Activated CD4-positive, alpha-beta T cell treated with anti-CD3 and anti-CD28 coated beads, Interleukin-2, Interleukin-4, amounts not matched to agents 100 ng/mL and 50 ng/mL, durations not matched to agents 16 hours and 8 hours (primary cell): ENCODE data around the gene FAM234A.
"Not testable (repeated sequence)": the region's sequence is repeated elsewhere in the genome, so short reads cannot be mapped to it uniquely, and the experiment has no call there.

Experiments used
- DNase-seq: peaks from one replicate; pipeline ENCODE4 v3.0.0-alpha.2; 2020; ENCODE audit warnings: low spot score

FAM234A gene

DNA sequence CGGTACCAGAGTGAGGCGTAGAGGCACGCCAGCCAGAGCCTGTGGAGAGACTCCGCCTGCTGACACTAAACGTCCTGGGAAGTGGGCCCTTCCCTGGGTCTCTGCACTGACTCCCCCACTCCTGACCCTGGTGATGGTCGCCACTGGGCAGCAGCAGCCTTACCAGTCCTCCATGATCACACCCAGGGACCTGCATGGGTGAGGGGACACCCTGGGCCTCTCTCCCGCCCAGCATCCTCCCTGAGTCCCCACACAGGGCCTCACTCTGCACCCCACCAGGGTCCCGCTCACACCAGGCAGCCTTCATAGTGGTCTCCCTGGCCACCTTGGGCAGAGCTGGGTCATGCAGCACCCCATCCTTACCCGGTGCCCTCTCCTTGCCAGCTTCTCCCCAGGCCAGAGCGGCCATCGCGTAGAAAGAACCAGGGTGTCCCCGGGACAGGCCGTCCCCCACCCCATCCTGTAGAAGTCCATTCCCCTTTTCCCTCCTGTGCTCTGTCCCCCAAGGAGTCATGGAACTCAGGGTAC lies 30.4 kb downstream of the FAM234A start:
- no peak for DNase-seq

DNA sequence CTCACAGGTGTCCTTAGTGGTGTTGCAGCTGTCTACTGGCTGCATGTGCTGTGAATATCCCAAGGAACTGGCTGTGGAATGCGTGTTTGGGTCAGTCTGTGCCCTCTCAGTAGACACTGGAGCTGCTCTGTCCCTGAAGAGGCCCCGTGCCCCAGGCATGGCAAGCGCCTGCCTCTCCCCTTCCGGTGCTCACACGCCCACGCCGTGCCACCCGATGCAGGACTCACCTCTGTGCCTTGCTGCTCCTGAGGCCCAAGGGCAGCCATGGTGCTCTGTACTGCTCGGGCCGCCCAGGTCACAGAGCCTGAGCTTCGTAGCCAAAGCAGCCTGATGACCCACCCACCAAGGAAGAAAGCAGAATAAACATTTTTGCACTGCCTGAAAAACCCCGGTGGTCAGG lies 31.1 kb downstream of the FAM234A start:
- DNase-seq, result no peak

DNA sequence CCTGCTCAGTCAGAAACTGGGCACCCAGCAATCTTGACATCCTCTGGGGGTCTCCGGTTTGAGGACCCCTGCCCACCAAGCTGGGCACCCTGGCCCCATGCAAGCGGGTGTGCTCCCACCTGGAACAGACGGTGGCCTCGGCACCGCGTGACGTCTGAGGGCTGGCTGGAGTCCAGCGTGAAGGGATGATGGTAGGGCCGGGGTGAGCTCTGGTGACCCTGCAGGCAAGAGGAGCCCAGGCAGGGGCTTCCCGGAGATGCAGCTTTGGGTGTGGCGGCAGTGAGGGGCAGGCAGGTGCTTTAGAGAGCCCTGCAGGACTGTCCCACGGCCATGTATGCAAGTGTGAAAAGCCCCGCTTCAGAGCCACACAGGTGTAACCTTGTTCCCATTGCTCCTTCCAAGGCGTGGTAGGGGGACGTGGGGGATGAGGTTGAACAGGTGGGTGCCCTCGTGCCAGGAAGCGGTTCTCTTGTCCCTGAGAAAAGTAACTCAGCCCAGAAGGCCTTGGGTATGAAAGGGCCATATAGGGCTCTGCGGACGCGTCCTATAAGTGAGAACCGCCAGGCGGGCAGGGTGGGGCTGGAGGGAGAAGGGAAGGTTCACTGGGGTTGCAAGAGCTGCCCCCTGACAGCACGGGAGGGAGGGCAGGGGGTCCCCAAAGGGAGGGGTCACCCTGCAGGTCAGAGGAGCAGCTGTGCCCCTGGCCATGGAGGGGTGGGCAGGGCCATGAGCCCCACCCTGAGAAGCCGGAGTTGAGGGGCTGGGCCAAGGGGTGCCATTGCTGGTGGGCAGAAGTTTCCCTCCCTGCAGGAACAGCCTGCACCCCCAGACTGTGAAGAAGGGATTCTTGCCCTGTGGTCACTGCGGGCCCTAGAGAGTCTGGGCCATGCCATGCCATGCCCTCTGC lies 31.9 kb downstream of the FAM234A start:
- no peak for DNase-seq

DNA sequence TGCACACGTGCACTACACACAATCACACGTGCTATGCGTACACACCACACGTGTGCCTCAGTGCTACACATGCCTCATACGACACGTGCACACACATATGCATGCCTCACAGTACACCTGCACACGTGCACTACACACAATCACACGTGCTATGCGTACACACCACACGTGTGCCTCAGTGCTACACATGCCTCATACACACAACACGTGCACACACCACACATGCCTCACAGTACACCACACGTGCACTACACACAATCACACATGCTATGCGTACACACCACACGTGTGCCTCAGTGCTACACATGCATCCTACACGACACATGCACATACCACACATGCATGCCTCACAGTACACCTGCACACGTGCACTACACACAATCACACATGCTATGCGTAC lies 32.9 kb downstream of the FAM234A start:
- not testable (repeated sequence) for DNase-seq

DNA sequence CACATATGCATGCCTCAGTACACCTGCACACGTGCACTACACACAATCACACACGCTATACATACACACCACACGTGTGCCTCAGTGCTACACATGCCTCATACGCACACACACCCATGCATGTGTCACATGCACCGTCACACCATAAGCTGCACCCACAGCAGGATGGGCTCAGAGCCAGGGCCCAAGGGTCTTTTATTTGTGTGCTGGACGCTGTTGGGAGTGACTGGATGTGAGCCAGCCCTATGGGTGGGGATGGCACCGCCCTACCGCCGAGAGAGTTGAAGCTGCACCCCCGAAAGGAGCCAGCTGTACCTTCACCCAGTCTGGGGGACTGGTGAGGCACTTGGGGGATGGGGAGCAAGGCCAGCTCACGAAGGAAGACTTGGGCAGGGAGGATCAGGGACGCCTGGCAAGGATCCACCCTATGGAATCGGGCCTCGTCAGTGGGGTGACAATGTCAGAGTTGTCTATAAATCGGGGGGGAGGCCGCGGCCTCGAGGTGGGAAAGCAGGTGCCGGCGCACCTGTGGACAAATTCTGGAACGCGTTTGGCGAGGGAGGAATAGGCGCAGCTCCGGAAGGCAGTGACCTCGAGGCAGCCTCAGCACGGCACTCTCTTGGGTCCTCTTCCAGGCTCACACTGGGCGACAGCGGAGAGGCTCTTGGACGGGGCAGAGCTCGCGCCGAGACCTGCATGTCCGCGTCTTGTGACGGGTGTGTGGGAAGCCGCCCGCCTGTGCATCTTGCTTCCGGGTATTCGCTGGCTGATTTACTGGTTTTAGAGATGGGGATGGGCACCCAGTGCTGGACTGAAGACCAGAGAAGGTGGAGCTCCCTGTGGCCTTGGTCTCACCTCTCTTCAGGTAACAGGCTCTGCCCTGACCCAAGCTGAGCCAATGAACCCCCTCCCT lies 33.8 kb downstream of the FAM234A start:
- DNase-seq, result no peak

DNA sequence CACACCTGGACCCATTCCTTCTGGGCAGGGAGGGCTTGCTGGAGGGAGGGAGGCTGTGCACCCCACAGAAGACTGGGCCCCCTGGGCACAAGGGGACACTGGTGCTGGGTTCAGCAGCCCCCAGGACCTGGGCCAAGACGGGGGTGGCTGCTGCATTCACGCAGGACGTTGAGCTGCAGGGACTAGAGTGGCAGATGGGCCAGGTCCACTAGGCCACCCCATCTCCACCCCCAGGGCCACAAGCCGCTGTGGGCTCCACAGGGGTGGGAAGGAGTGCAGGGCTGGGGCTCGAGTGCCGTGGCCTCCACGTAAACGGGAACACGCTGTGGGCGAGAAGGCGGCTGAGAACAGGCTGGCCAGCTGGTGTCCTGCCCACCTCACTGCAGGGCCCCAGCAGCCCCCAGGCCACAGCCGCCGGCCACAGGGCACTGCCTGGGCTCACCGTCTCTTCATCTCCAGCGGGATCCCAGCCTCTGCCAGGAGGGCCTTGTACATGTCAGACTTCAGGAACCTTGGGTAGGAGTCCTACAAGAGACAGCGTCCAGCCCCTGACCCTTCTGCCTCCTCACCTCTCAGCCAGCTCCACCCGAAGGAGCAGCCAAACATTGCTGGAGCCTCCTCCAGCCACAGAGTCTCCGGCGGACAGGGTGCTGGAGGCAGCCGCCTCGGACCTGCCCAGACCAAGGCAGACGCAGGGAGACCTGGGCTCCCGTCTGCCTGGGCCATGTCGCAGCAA lies 34.6 kb downstream of the FAM234A start:
- no peak for DNase-seq

DNA sequence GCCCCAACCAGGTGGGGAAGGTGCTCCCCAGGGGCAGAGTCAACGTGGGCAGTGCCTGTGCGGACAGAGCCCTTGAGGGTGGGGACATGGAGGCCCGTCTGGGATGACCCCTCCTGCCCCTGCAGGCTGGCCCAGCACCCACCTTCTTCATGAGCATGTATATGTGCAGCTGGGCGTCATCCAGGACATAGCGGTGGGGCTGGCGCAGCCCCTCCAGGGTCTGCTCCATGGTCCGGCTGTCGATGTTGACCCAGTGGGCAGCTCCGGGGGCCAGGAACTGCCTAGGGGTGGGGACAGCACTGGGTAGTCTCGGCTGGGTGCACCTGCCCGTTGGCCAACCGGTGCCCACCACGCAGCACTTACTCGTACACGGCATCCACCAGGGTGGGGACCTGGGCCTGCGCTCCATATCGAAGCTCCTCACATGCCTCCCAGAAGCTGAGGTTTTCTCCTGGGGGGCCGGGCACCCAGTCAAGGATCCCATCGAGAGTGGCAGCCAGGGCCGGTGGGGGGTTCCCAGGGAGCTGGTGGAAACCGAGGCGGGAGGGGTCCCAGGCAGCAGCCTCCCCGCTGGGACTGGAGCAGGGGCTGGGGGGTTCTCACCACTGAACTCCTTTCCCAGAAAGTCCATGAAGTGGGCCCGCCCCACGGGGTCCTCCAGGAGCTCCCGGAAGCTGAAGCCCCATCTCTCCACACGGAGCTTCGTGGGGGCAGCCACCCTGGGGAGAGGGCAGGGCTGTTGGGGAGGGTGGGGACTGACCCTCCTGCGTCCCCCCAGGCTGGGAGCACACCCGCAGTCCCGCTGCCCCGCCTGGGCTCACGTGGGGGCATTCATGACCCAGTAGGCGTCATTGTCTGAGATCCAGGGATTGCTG lies 36.0 kb downstream of the FAM234A start:
- no peak for DNase-seq

DNA sequence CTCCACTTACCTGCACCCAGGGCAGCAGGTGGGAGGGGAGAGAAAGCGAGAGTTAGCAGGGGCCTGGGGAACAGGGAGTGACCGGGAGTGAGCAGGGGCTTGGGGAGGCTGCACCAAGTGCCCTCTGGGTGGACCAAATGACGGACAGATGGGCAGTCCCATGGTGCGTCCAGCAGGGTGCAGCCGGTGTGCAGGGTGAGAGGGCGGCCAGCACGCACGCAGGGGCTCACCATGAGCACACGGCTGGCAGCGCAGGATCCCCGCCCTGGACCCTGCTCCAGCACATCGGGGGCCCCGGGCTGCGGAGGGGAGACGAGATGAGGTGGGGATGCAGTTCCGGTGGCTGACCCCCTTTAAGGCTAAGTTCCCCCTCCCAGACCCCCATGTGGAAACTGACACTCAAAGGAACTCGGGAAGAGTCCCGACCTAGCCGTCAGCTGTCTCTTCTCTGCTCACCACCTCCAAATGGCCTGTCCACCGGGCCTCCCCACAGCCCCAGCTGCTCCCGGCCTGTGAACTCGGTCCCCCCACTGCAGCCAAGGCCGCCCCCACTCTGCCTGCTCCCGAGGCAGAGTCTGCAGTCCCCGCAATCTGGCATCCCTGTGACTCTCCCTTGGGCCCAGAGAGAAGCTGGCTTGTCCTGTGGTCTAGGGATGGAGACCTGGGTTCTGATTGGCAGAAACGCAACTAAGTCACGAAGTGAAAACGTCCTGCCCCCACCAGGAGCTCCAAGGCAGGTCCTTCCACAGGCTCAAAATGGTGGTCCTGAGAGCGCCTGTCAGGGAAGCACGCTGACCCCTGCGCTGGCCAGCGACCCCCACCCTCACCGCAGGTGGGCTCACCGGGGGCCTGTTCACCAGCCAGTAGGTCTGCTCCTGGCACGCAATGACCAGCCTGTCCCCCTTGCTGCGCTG lies 38.3 kb downstream of the FAM234A start:
- DNase-seq, result no peak

DNA sequence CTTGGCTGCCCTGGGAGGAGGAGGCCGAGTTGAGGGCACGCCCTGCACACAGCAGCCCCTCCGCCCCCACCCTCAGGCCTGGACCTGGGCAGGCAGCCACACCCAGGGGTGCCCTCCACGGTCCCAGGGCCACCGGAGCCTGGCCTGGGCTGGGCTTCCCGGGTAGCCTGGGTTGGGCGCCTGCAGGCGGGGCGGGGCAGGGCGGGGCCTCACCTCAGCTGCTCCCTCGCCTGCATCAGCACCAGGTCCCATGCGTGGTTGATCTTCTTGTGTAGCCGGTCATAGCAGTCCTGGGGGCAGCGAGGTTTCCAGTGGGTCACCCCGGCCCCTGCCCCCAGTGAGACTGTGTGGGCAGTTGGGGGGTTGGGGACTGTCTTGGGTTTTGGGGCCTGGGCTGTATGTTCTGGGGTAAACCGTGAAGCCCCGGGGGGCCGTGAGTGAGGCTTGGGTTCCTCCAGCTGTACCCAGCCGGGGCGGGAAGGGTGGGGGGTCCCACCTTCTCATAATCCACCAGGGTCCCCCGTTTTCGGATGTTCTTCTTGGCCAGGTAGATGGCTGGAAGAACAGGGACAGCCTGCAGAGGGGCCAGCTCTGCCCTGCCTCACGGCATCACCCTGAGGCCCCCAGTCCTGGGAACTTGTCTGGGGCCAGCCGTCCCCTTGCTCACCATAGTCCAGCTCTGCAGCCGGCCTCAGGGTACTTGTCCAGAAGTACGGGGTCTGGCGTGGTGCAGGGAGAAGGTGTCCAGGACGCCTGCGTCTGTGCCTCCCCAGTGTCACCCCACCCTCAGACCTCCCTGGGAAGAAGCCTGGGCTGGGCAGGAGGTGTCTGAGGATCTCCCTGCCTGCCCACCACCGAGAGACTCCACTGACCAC lies 39.2 kb downstream of the FAM234A start:
- DNase-seq, result no peak

DNA sequence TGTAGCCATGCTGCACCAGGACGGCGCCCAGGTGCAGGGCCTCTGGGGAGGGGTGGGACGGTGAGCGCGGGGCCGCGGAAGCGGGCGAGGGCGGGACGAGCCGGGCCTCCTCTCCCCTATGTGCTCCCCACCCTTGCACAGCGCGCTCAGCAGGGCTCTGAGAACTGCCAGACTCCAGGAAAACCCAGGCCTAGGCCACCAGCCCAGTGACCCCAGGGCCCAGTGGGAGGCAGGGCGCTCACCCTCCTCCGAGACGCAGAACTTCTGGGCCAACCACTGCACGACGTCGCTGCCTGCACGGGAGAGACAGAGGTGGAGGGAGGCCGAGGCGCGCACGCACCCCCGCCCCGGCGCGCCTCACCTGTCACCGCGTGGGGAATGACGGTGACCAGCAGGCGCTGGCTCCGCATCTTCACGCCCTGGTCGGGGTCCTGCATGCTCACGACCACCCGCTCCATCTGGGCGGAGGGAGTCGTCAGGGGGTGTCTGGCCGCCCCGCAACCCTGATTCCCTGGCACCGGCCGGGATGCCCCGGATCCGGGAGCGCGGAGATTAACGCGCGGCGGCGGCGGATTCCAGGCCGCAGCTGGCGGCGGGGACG lies 40.5 kb downstream of the FAM234A start:
- no peak for DNase-seq

DNA sequence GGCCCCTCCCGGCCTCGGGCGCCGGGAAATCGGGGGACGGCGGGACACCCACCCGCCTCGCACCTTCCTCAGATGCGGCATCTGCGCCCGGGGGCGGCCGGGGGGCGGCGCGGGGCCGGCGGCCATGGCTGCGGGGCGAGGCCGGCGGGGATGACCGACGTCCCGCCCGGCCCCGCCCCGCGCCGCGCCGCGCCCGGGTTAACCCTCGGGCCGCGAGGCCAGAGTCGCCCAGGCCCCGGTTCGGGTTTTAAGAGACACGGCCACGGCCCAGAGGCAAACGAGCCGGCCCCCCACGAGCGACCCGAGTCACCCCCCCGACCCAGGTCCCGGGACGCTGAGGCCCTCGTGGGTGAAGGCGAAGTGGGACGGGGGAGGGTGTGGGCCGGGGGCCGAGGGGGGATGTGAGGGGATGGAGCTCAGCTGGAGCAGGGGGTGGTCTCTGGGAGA lies 41.2 kb downstream of the FAM234A start, which contains the start of gene RGS11:
RGS11 (minus strand) TSS at position 159 of the 447 bp plus-strand sequence; CDS start at position 126, 33 bp downstream.
- DNase-seq, result no peak

DNA sequence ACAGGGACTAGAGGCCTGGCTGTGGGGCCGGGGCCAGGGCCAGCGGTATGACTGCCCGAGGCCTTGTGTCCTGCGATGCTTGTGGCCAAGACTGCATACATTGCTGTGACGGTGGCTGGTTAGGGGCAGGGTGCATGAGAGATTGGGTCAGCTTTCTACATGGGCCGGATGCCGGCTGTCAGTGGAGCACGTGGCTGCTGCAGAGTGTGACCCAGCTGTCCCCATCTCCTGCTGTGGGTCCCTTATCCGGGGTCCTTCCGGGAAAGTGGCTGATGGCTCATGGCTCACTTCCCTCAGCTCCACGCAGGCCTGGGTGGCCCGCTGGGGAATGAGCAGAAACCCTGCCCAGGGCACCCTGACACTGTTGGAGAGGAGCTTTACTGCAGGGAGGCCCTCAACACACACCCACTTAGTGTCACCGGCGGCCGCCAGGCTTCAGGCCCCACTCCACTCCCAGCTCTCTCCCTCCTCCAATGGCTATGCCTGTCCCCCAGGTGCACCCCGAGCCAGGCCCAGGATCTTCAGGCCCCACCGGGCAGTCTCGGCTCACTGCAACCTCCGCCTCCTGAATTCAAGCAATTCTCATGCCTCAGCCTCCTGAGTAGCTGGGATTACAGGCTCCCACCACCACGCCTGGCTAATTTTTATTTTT lies 41.9 kb downstream of the FAM234A start:
- no peak for DNase-seq

DNA sequence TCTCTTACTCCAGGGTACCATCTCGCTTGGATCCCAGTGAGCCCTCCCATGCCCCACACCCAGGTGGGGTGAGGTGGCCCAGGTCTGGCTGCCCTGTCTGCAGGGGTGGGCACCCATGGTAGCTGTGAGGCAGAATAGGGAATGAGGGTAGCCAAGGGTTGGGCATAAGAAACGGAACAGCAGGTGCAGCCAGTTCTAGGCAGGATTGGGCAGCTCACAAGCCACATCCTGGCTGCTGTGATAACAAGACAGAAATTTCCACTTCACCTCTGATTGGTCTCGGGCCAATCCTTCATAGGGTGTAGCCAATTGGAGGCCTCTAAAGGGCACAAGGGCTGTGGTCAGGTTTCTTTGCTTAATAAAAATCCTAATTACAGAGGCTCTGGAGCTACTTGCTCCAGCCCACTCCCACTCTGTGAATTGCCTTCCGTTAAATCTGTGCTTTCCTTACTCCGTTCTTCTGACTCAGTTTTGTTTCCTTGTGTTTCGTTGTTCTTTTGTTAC lies 44.3 kb downstream of the FAM234A start:
- DNase-seq, result peak; percentile 49

DNA sequence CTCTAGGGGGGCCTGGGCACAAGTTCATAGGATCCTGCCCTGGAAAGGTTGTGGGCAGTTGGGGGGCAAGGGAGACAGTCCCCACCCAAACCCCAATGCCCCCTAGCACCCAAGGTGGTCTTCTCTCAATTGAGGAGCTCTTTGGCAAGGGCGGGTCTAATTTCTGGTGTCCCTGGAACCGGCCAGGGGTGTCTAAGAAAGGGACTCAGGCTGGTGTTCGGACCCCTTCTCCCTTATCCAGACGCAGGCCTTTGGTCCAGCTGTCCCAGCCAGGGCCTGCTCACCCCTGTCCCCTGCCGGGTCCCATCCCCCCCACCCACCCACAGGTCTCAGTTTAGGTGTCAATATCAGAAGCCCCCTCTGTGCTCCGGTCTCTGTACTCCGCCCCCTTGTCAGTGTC lies 44.9 kb downstream of the FAM234A start:
- DNase-seq, result no peak

DNA sequence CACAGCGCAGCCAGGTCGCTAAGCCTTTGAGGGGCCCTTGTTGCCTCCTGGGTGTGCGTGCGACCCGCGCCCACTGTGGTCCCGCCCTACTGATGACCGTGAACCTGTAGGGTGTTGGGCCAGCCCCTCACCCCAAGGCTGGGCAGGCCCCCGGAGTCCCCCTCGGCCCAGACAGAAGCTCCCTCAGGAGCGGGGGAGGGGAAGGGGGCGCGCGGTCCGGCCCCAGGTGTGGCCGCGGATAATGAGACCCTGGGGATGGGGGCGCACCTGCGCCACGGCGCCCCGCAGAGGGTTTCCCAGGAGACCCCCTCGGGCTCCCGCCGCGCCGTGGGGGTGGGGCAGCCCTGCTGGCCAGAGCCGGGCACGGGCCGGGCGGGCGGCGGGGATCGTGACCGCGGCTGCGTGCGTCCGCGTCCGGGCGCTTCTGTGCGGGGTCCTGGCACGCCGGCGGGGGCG lies 45.4 kb downstream of the FAM234A start:
- no peak for DNase-seq

DNA sequence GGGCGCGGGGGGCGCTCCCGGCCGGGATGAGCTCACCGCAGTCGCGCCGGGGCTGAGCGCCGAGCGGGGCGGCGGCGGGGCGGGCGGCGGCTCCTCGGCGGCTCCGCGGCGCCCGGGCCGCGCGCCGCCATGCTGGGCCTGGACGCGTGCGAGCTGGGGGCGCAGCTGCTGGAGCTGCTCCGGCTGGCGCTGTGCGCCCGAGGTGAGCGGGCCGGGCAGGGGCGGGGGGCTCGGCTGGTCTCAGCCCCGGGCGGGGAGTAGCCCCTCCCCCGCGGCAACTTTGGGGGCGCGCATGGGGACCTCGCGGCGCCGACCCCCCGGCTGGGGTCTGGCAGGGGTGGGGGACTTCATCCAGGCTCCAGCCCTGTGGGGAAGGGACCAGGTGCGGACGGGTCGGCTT lies 45.9 kb downstream of the FAM234A start, which contains the start of gene ARHGDIG:
ARHGDIG (plus strand) TSS at position 40 of the 400 bp plus-strand sequence; CDS start at position 130, 90 bp downstream.
- DNase-seq, result no peak

DNA sequence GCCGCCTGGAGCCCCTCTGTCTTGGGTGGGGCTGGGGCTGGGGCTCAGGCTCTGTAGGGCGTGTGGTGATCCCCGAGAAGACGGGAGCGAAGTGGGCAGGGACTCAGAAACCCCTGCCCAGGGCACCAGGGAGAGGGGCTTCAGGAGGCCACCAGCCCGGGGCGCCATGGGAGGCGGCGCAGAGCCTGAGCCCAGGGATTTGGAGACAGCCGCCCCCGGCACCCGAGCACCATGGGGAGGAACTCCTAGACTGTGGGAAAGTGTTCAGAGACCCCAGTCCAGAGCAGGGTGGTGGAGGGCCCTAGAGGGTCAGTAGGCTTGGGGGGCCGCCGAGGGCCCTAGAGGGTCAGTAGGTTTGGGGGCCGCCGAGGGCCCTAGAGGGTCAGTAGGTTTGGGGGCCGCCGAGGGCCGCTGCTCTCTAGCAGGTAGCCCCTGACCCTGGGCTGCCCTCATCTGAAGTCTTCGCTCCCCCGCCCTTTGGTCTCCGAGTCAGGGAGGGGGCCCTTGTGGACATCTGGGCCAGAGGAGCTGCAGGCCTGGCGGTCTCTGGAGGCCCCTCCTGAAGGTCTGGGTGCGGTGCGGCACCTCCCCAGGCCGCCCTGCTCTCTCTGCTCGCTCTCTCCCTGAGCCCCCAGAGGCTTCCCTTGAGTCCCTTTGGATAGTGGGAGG lies 46.5 kb downstream of the FAM234A start:
- DNase-seq, result no peak
